Trophoblast cell (in vitro differentiated cells and primary cell): ENCODE results near the gene SLC32A1.

Source experiments
- DNase-seq, 2 donors: peaks; one replicate each; pipeline ENCODE4 v3.0.0-alpha.2; 2016
- H2AFZ ChIP-seq: 2 replicates; pipeline ENCODE4 v1.6.1; 2013; ENCODE audit warnings: low read length, moderate library complexity, mild to moderate bottlenecking; ENCODE audit not compliant: insufficient read depth, poor library complexity
- H2AK5ac ChIP-seq: 2 replicates; pipeline ENCODE4 v1.6.1; 2013; ENCODE audit warnings: mild to moderate bottlenecking, low read length
- H2BK120ac ChIP-seq: 2 replicates; pipeline ENCODE4 v1.6.1; 2013; ENCODE audit warnings: low read length, mild to moderate bottlenecking, moderate library complexity; ENCODE audit not compliant: insufficient read depth, poor library complexity
- H2BK12ac ChIP-seq: 2 replicates; pipeline ENCODE4 v1.6.1; 2013; ENCODE audit warnings: mild to moderate bottlenecking, low read length, moderate library complexity
- H2BK5ac ChIP-seq: 2 replicates; pipeline ENCODE4 v1.6.1; 2013; ENCODE audit warnings: low read length, low read depth, moderate library complexity, mild to moderate bottlenecking; ENCODE audit not compliant: poor library complexity
- H3K14ac ChIP-seq: 2 replicates; pipeline ENCODE4 v1.6.1; 2013; ENCODE audit warnings: mild to moderate bottlenecking, low read length
- H3K18ac ChIP-seq: 2 replicates; pipeline ENCODE4 v1.6.1; 2013; ENCODE audit warnings: mild to moderate bottlenecking, low read length
- H3K23ac ChIP-seq: 2 replicates; pipeline ENCODE4 v1.6.1; 2013; ENCODE audit warnings: low read length
- H3K27ac ChIP-seq: 2 replicates; pipeline ENCODE4 v1.5.1; 2013; ENCODE audit warnings: low read depth, mild to moderate bottlenecking, inconsistent platforms, low read length, moderate library complexity
- H3K27me3 ChIP-seq: 2 replicates; pipeline ENCODE4 v1.6.1; 2013; ENCODE audit warnings: inconsistent platforms, mild to moderate bottlenecking, low read length, moderate library complexity; ENCODE audit not compliant: insufficient read depth
- H3K36me3 ChIP-seq, 2 experiments: 1 replicate in 1 of 2; 2 replicates in 1 of 2; pipeline ENCODE4 v1.6.1; 2013; ENCODE audit warnings: low read length in 2 of 2, mild to moderate bottlenecking in 2 of 2, moderate library complexity in 1 of 2; ENCODE audit not compliant: insufficient read depth in 2 of 2, control insufficient read depth in 1 of 2
- H3K4ac ChIP-seq: 2 replicates; pipeline ENCODE4 v1.6.1; 2013; ENCODE audit warnings: low read depth, mild to moderate bottlenecking, low read length, moderate library complexity
- H3K4me1 ChIP-seq, 2 experiments: 1 replicate in 1 of 2; 2 replicates in 1 of 2; pipeline ENCODE4 v1.6.1; 2013; ENCODE audit warnings: low read length in 2 of 2, mild to moderate bottlenecking in 2 of 2, moderate library complexity in 1 of 2; ENCODE audit not compliant: insufficient read depth in 2 of 2, control insufficient read depth in 1 of 2
- H3K4me2 ChIP-seq: 2 replicates; pipeline ENCODE4 v1.6.1; 2013; ENCODE audit warnings: inconsistent platforms, mild to moderate bottlenecking, low read length, moderate library complexity
- H3K4me3 ChIP-seq: 2 replicates; pipeline ENCODE4 v1.5.1; 2013; ENCODE audit warnings: mild to moderate bottlenecking, low read depth, low read length, inconsistent platforms
- H3K79me1 ChIP-seq: one replicate; pipeline ENCODE4 v1.6.1; 2013; ENCODE audit warnings: low read length
- H3K79me2 ChIP-seq: 2 replicates; pipeline ENCODE4 v1.6.1; 2013; ENCODE audit warnings: low read length, mild to moderate bottlenecking; ENCODE audit not compliant: control insufficient read depth, insufficient read depth, poor library complexity
- H3K9ac ChIP-seq: 2 replicates; pipeline ENCODE4 v1.6.1; 2013; ENCODE audit warnings: mild to moderate bottlenecking, low read length
- H3K9me3 ChIP-seq: 2 replicates; pipeline ENCODE4 v1.6.1; 2013; ENCODE audit warnings: low read depth, mild to moderate bottlenecking, control low read depth, inconsistent platforms, low read length; ENCODE audit not compliant: insufficient read depth
- H4K12ac ChIP-seq: 2 replicates; pipeline ENCODE4 v1.6.1; 2013; ENCODE audit warnings: low read depth, mild to moderate bottlenecking, low read length, moderate library complexity
- H4K8ac ChIP-seq: 2 replicates; pipeline ENCODE4 v1.6.1; 2013; ENCODE audit warnings: low read depth, mild to moderate bottlenecking, low read length, moderate library complexity
- H4K91ac ChIP-seq: one replicate; pipeline ENCODE4 v1.6.1; 2013; ENCODE audit warnings: low read depth, mild to moderate bottlenecking, low read length, moderate library complexity
- whole genome bisulfite sequencing: extraction: QIAGEN DNeasy Blood & Tissue Kit; methylation state at CpG from one replicate; pipeline ENCODE4 v1.1.7; 2013; ENCODE audit warnings: missing lambda C conversion rate; ENCODE audit not compliant: insufficient read length, insufficient coverage; ENCODE audit errors: extremely low coverage; 5-methylcytosine and 5-hydroxymethylcytosine counted together

Gene SLC32A1

GRCh38 chr20:38704136-38704535 is 20.1 kb upstream of the SLC32A1 start:
- H2BK120ac ChIP-seq = no peak overlapping the region
- no peak overlapping the region for H3K4me2 ChIP-seq
- H3K14ac ChIP-seq = no peak overlapping the region
- H3K27me3 ChIP-seq = no peaks in the 10 kb centered on the region
- no peak for DNase-seq
- no peaks in the 10 kb centered on the region for H3K36me3 ChIP-seq
- no peaks in the 10 kb centered on the region for H3K4me1 ChIP-seq
- no peak overlapping the region for H3K27ac ChIP-seq
- no peak overlapping the region for H3K9ac ChIP-seq
- H3K9me3 ChIP-seq = peaks cover 4% of the 10 kb centered on the region
- H3K4ac ChIP-seq = no peak overlapping the region
- H2BK12ac ChIP-seq = no peak overlapping the region
- H3K79me1 ChIP-seq = no peaks in the 10 kb centered on the region
- no peak overlapping the region for H3K23ac ChIP-seq
- H4K12ac ChIP-seq = no peak overlapping the region
- H3K79me2 ChIP-seq = no peaks in the 10 kb centered on the region
- H2BK5ac ChIP-seq = no peak overlapping the region
- H3K18ac ChIP-seq = no peak overlapping the region
- peak overlapping the region; percentile 7 for H3K4me3 ChIP-seq
- H2AFZ ChIP-seq = no peak overlapping the region
- WGBS = no CpG with 5 or more reads among the region's 4 CpGs
- H2AK5ac ChIP-seq = no peak overlapping the region
- no peak overlapping the region for H4K91ac ChIP-seq
- H4K8ac ChIP-seq = no peak overlapping the region

GRCh38 chr20:38706509-38706908 is 17.8 kb upstream of the SLC32A1 start:
- H3K9ac ChIP-seq = no peak overlapping the region
- no peak overlapping the region for H2AK5ac ChIP-seq
- H3K9me3 ChIP-seq = peaks cover 3% of the 10 kb centered on the region
- no peak overlapping the region for H2BK12ac ChIP-seq
- no peak overlapping the region for H2AFZ ChIP-seq
- no peak overlapping the region for H3K4me2 ChIP-seq
- H4K8ac ChIP-seq = no peak overlapping the region
- H2BK5ac ChIP-seq = no peak overlapping the region
- no peaks in the 10 kb centered on the region for H3K79me1 ChIP-seq
- H4K12ac ChIP-seq = no peak overlapping the region
- no CpG with 5 or more reads among the region's 7 CpGs for WGBS
- H3K36me3 ChIP-seq = no peaks in the 10 kb centered on the region
- no peak overlapping the region for H2BK120ac ChIP-seq
- no peak for DNase-seq
- H3K14ac ChIP-seq = no peak overlapping the region
- H4K91ac ChIP-seq = no peak overlapping the region
- H3K27me3 ChIP-seq = no peaks in the 10 kb centered on the region
- no peak overlapping the region for H3K4me3 ChIP-seq
- no peak overlapping the region for H3K4ac ChIP-seq
- H3K23ac ChIP-seq = no peak overlapping the region
- H3K27ac ChIP-seq = no peak overlapping the region
- no peak overlapping the region for H3K18ac ChIP-seq
- no peaks in the 10 kb centered on the region for H3K79me2 ChIP-seq
- H3K4me1 ChIP-seq = no peaks in the 10 kb centered on the region

- H2AK5ac ChIP-seq = no peak overlapping the region
- H3K79me2 ChIP-seq = no peaks in the 10 kb centered on the region
- no peaks in the 10 kb centered on the region for H3K79me1 ChIP-seq
- H3K23ac ChIP-seq = no peak overlapping the region
- H2BK120ac ChIP-seq = no peak overlapping the region
- H3K4ac ChIP-seq = no peak overlapping the region
- H2BK12ac ChIP-seq = no peak overlapping the region
- H3K4me1 ChIP-seq = no peaks in the 10 kb centered on the region
- H3K27ac ChIP-seq = no peak overlapping the region
- no peak overlapping the region for H3K4me2 ChIP-seq
- DNase-seq = no peak
- H3K9ac ChIP-seq = no peak overlapping the region
- H4K8ac ChIP-seq = no peak overlapping the region
- no peak overlapping the region for H3K18ac ChIP-seq
- no peaks in the 10 kb centered on the region for H3K9me3 ChIP-seq
- no CpG with 5 or more reads among the region's 6 CpGs for WGBS
- H2BK5ac ChIP-seq = no peak overlapping the region
- no peak overlapping the region for H3K14ac ChIP-seq
- H3K4me3 ChIP-seq = no peak overlapping the region
- no peak overlapping the region for H2AFZ ChIP-seq
- peaks cover 5% of the 10 kb centered on the region for H3K27me3 ChIP-seq
- H4K12ac ChIP-seq = no peak overlapping the region
- H3K36me3 ChIP-seq = no peaks in the 10 kb centered on the region
- no peak overlapping the region for H4K91ac ChIP-seq
Measured at GRCh38 chr20:38714308-38714707, 10.0 kb upstream of the SLC32A1 start.

- peaks cover 13% of the 10 kb centered on the region for H3K27me3 ChIP-seq
- no peak overlapping the region for H4K91ac ChIP-seq
- H4K8ac ChIP-seq = no peak overlapping the region
- no peak overlapping the region for H3K4me2 ChIP-seq
- no peak overlapping the region for H2BK5ac ChIP-seq
- no peaks in the 10 kb centered on the region for H3K79me2 ChIP-seq
- no peak overlapping the region for H3K4ac ChIP-seq
- no peak overlapping the region for H3K23ac ChIP-seq
- no peak for DNase-seq
- H3K36me3 ChIP-seq = no peaks in the 10 kb centered on the region
- no peak overlapping the region for H3K9ac ChIP-seq
- WGBS = no CpG with 5 or more reads among the region's 10 CpGs
- H2BK120ac ChIP-seq = no peak overlapping the region
- H2BK12ac ChIP-seq = no peak overlapping the region
- no peak overlapping the region for H2AFZ ChIP-seq
- no peak overlapping the region for H2AK5ac ChIP-seq
- H4K12ac ChIP-seq = no peak overlapping the region
- no peak overlapping the region for H3K27ac ChIP-seq
- no peak overlapping the region for H3K4me3 ChIP-seq
- H3K18ac ChIP-seq = no peak overlapping the region
- H3K9me3 ChIP-seq = no peaks in the 10 kb centered on the region
- no peak overlapping the region for H3K14ac ChIP-seq
- no peaks in the 10 kb centered on the region for H3K79me1 ChIP-seq
- H3K4me1 ChIP-seq = no peaks in the 10 kb centered on the region
Measured at GRCh38 chr20:38715646-38716045, 8.6 kb upstream of the SLC32A1 start.
